Pulmonary artery endothelial cell (primary cell): ENCODE measurements around the gene TAPBP. TPM values are rescaled to one million over a fixed set of nuclear protein-coding genes. Genes with fewer than 3 reads are reported as not detected.
"Not testable (repeated sequence)": the region's sequence is repeated elsewhere in the genome, so short reads cannot be mapped to it uniquely, and the experiment has no call there.

Experiments used
- DNase-seq: peaks from one replicate; pipeline ENCODE4 v3.0.0-alpha.2; 2011; ENCODE audit warnings: low read depth, low spot score
- total RNA-seq: library from RNA; depleted of rRNA; stranded (reverse); fragments of >200 nt; gene quantifications from 2 replicates; pipeline ENCODE4 v1.2.3, GENCODE V29; 2014

Gene TAPBP
- total RNA-seq, 1 donor from 2014 or later = 48.7 TPM

DNA sequence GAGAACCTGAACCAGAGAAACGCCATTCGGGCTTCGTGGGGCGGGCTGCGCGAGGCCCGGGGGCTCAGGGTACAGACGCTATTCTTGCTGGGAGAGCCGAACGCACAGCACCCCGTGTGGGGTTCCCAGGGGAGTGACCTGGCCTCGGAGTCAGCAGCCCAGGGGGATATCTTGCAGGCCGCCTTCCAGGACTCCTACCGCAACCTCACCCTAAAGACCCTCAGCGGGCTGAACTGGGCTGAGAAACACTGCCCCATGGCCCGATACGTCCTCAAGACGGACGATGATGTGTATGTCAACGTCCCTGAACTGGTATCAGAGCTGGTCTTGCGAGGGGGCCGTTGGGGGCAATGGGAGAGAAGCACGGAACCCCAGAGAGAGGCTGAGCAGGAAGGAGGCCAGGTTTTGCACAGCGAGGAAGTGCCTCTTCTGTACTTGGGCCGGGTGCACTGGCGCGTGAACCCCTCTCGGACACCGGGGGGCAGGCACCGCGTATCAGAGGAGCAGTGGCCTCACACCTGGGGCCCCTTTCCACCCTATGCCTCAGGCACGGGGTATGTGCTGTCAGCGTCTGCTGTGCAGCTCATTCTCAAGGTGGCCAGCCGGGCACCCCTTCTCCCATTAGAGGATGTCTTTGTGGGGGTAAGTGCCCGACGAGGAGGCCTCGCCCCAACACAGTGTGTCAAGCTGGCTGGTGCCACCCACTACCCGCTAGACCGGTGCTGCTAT, 36.1 kb downstream of the TAPBP start:
- DNase-seq = no peak

DNA sequence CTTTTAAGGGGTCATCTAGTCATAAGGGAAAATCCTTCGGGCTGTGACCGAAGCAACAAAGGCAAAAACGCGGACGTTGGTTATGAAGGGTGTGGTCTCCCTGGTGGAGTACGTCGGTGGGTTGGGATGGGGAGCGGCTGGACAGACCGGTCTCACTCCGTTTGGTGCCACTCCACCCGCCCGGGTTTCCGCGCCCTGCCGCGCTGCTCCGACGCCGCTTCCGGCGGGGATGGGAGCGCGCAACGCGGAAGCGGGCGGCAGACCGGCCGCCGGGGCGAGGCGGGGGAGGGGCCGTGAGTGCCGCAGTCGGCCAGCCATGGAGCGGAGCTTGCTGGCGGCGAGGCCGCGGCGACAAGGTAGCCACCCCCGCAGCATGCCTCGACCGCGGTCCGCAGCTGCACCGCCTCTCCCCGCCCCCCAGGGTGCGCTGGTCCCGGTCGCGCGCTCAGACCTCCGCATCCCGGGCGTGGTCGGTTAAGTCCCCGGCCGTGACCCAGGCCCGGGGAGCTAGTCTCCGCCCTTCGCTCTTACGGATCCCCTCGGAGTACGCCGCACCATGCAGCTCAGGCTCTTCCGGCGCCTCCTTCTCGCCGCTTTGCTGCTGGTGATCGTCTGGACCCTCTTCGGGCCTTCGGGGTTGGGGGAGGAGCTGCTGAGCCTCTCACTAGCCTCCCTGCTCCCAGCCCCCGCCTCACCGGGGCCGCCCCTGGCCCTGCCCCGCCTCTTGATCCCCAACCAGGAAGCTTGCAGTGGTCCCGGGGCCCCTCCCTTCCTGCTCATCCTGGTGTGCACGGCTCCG, 36.8 kb downstream of the TAPBP start, which contains the start of gene B3GALT4:
Gene B3GALT4 (plus strand): TSS at position 260 of the 799 bp plus-strand sequence. CDS start 297 bp downstream, at position 557.
- DNase-seq = no peak

DNA sequence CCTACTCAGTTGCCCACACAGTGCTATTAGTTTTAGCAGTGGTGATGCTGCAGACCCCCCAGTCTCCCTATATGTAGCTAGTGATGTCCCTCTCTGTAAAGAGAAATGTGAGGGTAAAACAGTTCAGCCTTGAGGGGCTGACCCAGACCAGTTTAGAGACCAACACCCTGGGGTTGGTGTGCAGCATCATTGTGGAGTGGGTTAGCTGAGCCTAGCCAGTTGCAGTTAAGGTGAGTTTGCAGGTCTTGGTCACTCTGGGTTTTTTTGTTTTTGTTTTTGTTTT, 37.4 kb downstream of the TAPBP start:
- DNase-seq = no peak

DNA sequence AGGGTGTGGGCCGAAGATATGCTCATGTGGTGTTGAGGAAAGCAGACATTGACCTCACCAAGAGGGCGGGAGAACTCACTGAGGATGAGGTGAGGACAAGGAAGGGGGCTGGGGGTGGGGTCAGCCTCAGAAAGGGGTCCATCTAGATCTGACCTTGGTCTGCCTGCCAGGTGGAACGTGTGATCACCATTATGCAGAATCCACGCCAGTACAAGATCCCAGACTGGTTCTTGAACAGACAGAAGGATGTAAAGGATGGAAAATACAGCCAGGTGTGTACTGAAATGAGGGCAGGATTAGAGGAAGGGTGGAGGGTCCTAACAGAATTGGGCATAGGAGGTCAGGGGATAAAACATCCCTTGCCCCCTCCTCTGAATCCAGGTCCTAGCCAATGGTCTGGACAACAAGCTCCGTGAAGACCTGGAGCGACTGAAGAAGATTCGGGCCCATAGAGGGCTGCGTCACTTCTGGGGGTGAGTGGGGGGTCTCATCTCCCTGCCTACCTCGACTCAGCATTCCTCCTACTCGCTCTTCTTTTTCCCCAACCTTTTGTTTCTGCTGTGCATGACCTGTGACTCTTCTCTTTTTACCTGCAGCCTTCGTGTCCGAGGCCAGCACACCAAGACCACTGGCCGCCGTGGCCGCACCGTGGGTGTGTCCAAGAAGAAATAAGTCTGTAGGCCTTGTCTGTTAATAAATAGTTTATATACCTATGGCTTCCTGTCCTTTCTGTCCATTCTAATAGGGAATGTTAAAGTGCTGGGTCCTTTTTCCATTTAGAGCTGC, 37.9 kb downstream of the TAPBP start:
- DNase-seq = not testable (repeated sequence)

DNA sequence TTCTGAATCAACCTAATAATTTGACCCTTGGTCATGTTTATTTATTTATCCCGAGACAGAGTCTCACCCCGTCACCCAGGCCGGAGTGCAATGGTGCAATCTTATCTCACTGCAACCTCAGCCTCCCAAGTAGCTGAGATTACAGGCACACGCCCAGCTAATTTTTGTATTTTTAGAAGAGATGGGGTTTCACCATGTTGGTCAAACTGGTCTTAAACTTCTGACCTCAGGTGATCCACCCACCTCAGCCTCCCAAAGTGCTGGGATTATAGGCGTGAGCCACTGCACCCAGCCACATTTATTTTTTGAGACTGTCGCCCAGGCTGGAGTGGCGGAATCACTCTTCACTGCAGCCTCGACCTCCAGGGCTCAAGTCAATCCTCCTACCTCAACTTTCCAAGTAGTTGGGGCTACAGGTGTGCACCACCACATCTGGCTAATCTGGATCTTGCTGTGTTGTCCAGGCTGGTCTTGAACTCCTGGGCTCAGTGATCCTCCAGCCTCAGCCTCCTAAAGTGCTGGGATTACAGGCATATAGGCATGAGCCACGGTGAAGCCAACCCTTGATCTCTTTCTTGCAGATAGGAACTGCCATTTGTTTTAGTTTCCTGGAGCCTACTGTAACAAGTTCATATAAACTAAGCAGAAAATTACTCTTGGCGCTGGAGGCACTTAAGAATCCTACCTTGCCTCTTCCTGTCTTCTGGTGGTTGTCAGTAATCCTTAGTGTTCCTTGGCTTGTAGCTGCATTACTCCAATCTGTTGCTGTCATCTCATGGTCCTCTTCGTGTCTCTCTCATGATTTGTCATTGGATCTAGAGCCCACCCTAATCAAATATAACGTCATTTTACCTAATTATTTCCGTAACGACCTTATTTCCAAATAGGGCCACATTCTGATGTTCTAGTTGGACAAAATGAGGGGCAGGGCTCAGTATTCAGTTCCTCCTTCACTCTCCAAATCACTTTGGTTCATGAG, 39.7 kb downstream of the TAPBP start:
- no peak for DNase-seq

DNA sequence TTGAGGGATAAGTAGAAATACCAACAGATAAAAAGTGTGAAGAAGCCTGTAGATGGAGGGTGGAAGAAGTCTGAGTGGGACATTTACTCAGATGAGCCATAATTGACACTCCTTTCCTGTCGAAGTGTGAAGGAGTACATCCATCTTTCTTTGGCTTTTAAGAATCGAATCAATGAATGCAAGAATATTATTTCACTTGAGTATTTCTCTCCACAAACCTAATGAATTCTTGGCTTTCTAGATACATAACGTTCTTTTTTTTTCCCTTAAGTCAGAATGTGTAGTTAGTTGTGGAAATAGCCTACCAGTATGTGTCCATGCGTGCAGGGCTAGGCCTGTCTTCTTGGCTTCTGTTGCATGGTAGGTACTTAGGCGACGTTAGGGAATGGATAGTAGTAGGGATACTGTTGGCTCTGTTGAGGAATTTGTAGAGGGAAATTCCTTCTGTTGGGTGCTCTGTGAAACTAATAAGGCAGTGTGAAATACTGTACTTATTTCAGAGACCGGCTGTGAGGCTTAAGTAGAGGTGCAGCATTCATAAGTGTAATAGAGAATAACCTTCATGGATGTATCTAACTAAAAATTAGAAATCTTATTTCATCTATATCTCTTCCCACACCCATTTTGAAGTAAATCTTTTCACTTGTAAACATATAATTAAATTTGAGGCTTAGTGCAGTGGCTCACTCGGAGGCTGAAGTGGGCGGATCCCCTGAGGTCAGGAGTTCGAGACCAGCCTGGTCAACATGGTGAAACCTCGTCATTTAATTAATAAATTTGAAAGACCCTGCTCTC, 40.6 kb downstream of the TAPBP start:
- no peak for DNase-seq

DNA sequence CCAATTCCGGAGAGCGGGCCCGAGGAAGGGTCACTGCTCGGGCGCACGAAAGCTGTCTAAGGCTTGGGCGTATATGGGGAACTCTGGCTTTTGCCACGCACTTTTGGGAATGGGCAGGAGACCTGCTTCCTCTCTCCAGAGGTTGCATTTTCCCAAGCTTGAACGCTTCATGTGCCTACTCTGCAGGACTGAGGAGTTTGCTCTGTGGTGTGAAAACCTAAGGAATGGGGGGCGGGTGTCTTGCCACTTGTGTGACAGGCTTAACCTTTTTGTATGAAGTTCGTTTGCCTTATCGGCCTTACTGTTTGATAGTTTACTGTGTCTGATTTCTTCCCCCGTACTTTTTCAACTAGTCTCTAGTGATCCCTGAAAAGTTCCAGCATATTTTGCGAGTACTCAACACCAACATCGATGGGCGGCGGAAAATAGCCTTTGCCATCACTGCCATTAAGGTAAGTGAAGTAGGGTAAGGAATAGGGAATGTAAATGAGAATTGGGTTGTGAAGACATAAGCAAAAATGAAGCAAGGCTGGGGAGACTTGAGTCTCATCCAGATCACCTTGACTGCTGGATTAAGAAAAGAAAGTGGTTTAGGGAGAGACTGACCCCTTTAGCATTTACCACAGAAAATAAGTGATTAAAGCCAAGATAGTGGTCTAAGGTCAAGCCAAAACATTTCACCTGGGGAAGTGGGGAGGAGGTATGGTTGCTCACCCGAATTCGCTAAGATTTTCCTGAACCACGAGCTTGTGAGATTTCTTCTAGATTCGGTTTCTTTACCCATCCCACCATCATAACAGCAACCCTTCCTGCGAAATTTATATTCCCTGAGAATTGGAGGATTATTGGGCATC, 41.4 kb downstream of the TAPBP start:
- no peak for DNase-seq

DNA sequence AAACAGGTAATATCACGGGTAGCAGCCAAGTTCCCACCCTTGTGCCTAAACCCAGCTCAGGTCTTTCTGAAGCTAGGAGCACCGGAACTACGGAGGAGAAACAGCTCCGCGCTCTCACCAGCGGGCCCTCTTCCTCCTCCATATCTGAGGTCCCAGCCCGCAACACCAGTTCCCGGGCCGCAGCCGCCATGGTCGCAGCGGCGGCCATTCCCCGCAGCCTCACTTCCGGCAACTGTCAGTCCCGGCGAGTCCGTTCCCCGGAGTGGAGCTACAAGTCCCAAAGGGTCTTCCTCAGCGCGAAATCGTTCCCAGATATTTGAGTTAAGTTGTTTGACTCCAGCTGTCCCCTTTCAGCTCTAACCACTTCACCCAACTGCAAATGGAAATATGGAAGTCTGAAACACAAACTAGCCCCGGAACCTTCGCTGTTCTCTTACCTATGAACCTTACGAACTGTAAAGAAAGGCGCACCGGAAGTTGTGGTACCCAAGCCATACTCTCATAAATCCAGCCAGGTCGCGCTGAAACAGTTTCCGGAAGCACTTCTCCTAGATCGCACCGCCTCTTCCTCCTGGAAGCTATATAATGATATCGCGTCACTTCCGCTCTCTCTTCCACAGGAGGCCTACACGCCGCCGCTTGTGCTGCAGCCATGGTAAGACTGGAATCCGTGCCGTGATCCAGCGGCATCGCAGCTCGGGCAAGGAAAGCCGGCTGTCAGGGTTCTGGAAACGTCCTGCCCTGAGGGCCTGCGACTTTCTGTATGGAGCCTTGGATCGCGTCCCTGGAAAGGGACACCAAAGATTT, 42.2 kb downstream of the TAPBP start, which contains the start of the genes RPS18 and VPS52:
Gene RPS18 (plus strand): TSS at position 608 of the 807 bp plus-strand sequence. CDS start 45 bp downstream, at position 653.
Gene VPS52 (minus strand): TSS at position 409 of the 807 bp plus-strand sequence. CDS start 201 bp downstream, at position 208.
- DNase-seq = peak; percentile 99

DNA sequence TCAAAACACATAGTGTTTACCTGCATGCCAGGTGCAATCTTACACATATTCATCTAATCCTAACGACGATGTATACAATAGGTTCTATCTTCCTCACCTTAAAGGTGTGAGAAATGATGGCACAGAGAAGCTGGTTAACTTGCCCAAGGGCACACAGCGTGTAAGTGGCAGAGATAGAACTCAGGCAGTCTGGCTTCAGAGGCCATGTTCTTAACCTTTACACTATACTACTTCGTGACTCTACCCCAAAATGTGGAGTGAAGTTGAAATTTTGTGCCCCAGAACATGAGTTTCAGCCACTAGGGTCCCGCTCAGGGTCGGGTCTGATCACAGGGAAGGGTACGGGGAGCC, 42.8 kb downstream of the TAPBP start:
- no peak for DNase-seq

DNA sequence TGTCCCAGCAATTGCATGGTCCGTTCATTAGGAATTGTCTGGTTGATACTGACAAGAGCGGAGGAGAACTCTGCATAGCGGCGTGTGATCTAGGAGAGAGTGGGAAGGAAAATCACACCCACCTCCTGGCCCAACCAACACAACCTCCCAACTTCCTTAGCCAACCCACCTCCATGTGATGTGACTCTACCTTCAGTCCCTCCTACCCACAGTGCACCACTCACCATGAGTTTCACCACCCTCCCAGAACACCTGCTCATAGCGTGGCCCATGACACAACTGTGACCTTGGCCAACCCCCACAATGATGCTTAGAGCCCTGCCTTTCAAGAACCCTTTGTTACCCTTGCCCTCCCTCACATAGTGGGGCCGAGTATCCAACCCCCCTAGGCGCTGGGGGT, 49.9 kb downstream of the TAPBP start:
- no peak for DNase-seq

DNA sequence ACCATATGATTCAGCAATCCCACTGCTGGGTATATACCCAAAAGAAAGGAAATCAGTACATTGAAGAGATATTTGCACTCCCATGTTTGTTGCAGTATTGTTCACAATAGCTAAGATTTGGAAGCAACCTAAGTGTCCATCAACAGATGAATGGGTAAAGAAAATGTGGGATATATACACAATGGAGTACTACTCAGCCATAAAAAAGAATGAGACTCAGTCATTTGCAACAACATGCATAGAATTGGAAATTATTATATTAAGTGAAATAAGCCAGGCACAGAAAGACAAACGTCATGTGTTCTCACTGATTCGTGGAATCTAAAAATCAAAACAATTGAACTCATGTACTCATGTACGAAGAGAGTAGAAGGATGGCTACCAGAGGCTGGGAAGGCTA, 51.4 kb downstream of the TAPBP start:
- not testable (repeated sequence) for DNase-seq

DNA sequence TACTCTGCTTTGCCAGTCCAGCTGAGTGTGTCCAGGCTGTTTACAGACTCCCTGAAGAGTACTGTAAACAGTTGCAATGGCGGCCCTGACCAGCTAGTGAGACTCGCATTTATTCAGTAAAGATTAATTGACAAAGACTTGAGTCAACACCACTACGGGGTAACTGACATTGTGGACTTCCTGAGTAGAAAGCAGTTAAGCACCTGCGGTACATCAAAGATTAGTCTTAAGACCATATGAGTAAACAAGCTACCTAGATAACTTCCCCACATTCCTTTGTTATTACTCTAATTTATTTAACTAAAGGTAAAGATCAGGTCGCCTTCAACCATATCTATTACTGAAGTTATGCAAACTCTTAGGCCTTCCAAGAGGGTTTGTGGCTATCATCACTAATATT, 54.8 kb downstream of the TAPBP start:
- DNase-seq = no peak

DNA sequence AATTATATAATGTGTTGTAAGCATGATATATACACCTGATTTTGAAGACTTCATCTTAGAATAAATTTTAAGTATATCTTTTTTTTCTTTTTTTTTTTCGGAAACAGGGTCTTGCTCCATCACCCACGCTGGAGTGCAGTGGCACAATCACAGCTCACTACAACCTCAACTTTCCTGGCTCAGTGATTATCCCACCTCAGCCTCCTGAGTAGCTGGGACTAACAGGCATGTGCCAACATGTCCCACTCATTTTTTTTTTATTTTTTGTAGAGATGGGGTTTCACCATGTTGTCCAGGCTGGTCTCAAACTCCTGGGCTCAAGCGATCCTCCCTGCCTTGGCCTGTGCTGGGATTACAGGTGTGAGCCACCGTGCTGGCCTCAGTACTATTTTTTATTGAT, 59.3 kb downstream of the TAPBP start:
- DNase-seq = no peak

DNA sequence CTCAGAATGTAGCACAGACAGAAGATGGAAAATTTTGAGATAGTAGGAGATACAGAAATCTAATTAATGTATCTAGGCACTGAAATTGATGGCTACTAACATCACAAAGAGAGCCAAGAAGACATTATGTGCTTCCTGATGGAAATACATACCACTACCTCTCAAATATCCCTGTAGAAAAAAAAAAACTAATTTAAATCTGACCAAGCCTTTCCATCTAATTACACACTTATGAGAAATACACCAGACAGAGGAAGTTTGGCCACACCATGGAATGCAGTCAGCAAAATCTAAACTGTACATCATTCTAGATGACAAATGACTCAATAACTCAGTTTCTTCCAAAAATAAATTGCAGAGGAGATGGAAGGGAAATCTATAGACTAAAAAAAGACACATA, 61.1 kb downstream of the TAPBP start:
- no peak for DNase-seq

DNA sequence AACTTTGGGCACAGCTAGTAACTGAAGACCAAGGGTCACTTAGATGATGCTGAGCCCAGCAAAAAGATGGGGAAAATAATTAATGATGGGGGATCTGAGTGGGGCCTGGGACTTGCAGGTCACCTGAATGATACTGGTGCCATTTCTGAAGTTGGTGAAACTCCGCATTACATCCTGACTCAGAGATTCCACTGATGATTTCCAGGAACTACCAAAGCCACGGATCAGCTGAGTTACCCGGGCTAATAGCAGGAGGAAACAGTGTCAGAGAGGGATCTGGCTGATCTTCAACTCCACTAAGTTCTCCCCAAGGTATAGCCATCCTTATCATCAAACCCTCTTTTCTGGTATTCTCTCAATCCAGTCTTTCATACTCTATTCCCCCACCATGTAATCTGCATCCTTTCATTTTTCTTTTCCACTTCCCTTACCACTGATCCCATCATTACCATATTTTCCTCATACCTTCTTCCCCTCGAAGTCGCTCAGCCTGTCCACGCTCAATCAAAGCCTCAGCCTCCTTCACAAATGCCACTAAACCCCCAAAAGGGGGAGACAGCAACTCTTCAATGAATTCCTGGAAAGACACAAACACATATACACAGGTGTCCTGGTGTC, 62.4 kb downstream of the TAPBP start:
- DNase-seq = no peak

DNA sequence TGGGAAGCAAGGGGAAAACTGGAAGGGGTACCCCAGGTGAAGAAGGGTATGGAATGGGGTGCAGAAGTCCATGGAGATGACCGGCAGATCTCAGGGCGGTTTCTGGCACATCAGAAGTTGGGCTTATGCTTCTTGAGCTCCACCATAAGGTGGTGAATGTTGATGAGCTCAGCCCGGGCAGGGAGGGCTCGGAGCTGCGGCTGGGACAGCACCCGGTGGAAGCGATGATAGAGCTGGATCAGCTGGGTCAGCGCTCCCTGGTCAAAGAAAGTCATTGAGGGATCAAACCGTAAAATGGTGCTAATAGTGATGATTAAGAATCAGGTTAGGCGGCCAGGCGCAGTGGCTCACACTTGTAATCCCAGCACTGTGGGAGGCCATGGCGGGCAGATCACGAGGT, 63.1 kb downstream of the TAPBP start:
- no peak for DNase-seq

DNA sequence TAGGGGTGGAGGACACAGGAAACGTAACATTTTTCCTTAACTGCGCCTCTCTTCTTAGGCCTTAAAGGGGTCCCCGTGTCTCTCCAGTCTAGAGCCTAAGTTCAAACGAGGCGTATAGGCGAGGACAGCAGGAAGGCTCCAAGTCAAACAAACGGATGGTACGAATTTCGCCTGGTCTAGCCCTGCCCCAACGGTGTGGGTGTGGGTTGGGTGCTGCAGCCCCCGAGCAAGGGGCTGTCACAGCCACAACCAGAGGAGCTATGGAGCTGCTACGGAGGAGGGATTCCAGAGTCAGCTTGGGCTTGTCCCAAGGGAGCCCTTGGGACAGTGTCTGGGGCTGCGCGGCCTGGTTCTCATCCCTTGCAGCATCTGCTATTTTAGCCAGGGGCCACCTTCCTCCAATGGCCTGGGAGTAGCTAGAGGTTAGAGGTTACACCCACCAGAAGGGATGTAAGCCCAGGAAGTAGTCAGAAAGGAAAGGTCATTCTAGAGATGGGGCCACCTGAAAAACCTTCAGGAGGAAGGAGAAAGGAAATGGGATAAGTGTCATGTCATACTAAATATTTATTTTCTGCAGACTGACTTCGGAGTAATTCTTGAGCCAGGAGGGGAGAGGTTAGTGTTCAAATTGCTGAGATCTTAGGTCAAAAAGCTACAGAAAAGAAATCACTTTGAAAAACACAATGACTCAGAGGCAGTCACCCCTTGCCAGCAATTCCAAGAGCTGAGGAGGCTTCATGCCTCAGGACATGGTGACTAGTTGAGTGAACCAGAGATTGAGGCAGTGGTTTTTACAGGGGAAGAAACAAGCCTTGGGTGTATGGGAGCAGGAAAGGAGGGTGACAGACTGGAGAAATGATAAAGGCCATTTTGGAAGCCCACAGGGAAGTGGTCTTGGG, 63.9 kb downstream of the TAPBP start:
- peak; percentile 37 for DNase-seq
